ENCODE data around the gene SLC35F4. TPM values are rescaled to one million over a fixed set of nuclear protein-coding genes. Genes with fewer than 3 reads are reported as not detected.

The SLC35F4 gene
- total and polyA plus RNA-seq, 8 donors: 0.16 to 1.9 (median 0.36) TPM; not detected in 4

DNA sequence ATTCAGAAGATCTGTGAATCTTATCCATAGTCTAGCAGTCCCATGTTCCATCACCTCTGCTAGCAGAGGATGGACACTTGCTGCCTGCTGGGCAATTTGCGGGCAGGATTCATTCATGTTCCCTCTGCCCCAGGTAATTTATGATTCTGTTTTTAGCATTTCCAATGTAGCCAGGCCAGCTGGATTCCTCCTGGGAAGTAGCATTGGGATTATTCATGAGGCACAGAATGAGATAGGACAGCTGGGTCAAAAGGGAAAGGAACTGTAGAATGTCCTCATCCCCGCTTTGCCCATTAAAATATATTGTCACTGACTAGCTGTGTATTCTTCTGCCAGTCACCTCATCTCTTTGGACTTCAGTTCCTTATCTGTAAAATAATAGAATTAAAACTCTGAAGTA lies 68.7 kb downstream of the SLC35F4 start:
- no peak for ATAC-seq
- H3K27me3 ChIP-seq: no peaks in the 10 kb centered on the region
- no peaks in the 10 kb centered on the region for H3K9me3 ChIP-seq
- intact Hi-C loops (cut with DNase I): no loop called here
- no peak for DNase-seq
- 59 to 91% methylated on average over 2 of the region's 2 CpGs for WGBS, 2 donors
- no peak overlapping the region for H3K27ac ChIP-seq
- H3K4me3 ChIP-seq: no peak overlapping the region
- H3K4me1 ChIP-seq: no peaks in the 10 kb centered on the region
- H3K36me3 ChIP-seq: no peaks in the 10 kb centered on the region
- no peak for FAIRE-seq
- TF ChIP-seq CTCF (IDR thresholded peaks at IDR 0.05): no peak

DNA sequence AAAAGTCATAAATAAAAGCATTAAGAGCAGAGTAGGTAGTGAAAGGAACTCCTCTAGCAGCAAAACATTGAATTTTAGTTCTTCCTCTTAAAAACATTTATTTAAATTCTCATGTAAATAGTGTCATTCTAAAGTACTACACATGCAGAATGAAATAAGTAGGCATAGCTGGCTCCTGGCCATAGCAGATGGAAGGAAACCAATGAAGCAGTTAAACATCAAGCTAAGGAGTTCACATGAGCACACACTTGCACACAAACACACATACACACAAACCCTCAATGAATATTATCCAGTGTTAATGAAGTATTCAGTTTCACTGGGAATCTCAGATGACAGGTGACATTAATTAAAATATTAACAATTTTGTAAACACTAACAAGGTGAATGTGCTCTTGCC lies 69.3 kb downstream of the SLC35F4 start:
- intact Hi-C loops (cut with DNase I): no loop called here

DNA sequence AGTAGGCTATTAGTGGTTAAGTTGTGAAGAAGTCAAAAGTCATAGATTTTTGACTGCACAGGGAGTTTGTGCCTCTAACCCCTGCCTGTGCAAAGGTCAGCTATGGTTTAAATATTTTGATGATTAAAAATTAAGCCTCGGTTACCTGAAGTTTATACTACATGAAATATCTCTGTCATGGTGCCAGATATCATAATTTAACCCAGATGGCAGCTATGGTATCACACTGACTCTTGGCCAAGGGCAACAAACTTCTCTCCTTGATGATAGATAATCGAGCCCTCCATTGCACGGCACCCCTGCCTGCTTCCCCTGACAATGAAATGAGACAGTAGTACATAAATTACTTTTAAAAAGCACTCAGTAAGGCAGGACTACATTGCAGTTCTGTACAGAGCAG lies 80.8 kb downstream of the SLC35F4 start:
- no peaks in the 10 kb centered on the region for H3K4me1 ChIP-seq
- peak in 2 of 4 donors; percentile 36 to 68 for ATAC-seq
- 10 to 13% methylated on average over 3 of the region's 3 CpGs for WGBS, 2 donors

More for the DNA sequence above, 69.3 kb downstream of the SLC35F4 start:
- Histone ChIP-seq H3K27ac (no peak overlapping the region), H3K36me3 (no peaks in the 10 kb centered on the region), H3K4me3 (no peak overlapping the region), H3K4me1 (no peaks in the 10 kb centered on the region), H3K27me3 (no peaks in the 10 kb centered on the region), H3K9me3 (no peaks in the 10 kb centered on the region)
- DNase-seq (no peak), ATAC-seq (no peak), FAIRE-seq (no peak)
- no peak for TF ChIP-seq CTCF (IDR thresholded peaks at IDR 0.05)

GRCh38 chr14:57771801-57772200 lies 94.1 kb downstream of the SLC35F4 start:
- DNase-seq: no peak
- intact Hi-C loops (cut with DNase I): no loop called here
- Histone ChIP-seq H3K9me3 (no peaks in the 10 kb centered on the region), H3K4me1 (no peaks in the 10 kb centered on the region), H3K4me3 (no peak overlapping the region), H3K27me3 (no peaks in the 10 kb centered on the region), H3K36me3 (no peaks in the 10 kb centered on the region), H3K27ac (no peak overlapping the region)
- 82 to 86% methylated on average over 4 of the region's 4 CpGs for WGBS, 2 donors
- no peak for FAIRE-seq
- TF ChIP-seq CTCF (IDR thresholded peaks at IDR 0.05): no peak
- no peak for ATAC-seq

More for the DNA sequence above, 80.8 kb downstream of the SLC35F4 start:
- TF ChIP-seq CTCF (IDR thresholded peaks at IDR 0.05): no peak
- Histone ChIP-seq H3K36me3 (no peaks in the 10 kb centered on the region), H3K9me3 (no peaks in the 10 kb centered on the region), H3K4me3 (no peak overlapping the region), H3K27ac (no peak overlapping the region), H3K27me3 (no peaks in the 10 kb centered on the region)
- DNase-seq (peak in 1 of 6 donors; percentile 9), FAIRE-seq (no peak)
- intact Hi-C loops (cut with DNase I): no loop called here

DNA sequence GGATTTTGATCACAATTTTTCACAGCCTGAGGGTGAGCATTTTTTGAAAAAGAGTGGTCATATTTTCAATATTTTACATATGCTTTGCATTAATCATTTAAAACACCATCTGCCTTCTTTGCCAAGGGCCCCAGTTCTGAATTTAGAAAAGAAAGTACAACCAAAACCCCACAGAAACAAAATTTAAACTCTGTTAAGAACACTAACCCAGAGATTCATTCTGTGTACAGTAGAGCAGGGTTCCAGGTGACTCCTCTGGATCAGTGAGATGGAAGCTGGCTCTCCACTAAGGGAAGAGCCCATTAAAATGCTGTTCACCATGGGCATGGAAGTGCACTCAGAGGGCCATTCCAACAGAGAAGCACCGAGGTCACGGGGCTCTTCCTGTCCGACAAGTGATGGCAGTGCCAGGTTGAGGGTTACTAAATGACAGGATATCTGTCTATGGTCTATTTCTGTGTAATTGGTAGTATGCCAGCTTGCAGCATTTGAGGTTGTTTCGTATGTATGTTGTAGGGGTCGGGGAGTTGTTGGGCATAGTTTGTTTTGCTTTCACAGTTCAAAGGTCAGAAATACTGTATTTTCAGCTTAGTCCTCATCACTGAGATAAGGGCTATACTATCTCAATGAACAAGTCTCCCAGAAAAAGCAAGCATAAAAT lies 95.9 kb downstream of the SLC35F4 start:
- Histone ChIP-seq H3K4me1 (no peaks in the 10 kb centered on the region), H3K9me3 (no peaks in the 10 kb centered on the region), H3K4me3 (no peak overlapping the region), H3K27ac (no peak overlapping the region), H3K27me3 (no peaks in the 10 kb centered on the region), H3K36me3 (no peaks in the 10 kb centered on the region)
- no peak for ATAC-seq
- DNase-seq: no peak
- intact Hi-C loops (cut with DNase I): no loop called here
- 70 to 77% methylated on average over 5 of the region's 5 CpGs for WGBS, 2 donors
- TF ChIP-seq CTCF (IDR thresholded peaks at IDR 0.05): no peak
- no peak for FAIRE-seq

Measured in pancreas (tissue), 10 donors.